Caki2 (cell line): ENCODE data around the gene ANKRD30B. TPM values are rescaled to one million over a fixed set of nuclear protein-coding genes. Genes with fewer than 3 reads are reported as not detected.
"Not testable (repeated sequence)": the region's sequence is repeated elsewhere in the genome, so short reads cannot be mapped to it uniquely, and the experiment has no call there.

ENCODE experiments used
- DNase-seq: peaks from one replicate; pipeline ENCODE4 v3.0.0-alpha.2; 2015; ENCODE audit warnings: low read depth
- in situ Hi-C: cut with HindIII; loops from 2 replicates; pipeline ENCODE4 v1.10.0; 2016; ENCODE audit warnings: low sequenced_read_pairs, low pct_unique_long_range_greater_than_20kb, mixed read lengths
- total RNA-seq: library from RNA; depleted of rRNA; stranded (reverse); fragments of >200 nt; shearing (Covaris generic); gene quantifications from 2 replicates; pipeline ENCODE4 v1.2.3, GENCODE V29; 2014; ENCODE audit warnings: low replicate concordance; rRNA removed

Gene ANKRD30B
- not detected in 2 replicates for total RNA-seq

- in situ Hi-C loops: no loop called here
- DNase-seq: no peak
Observed at GRCh38 chr18:14747513-14748474, at the start of gene ANKRD30B. TSS of gene ANKRD30B (plus strand) at chr18:14748172. CDS start at chr18:14748420, 248 bp downstream.

GRCh38 chr18:14701286-14702040, 46.5 kb upstream of the ANKRD30B start:
- in situ Hi-C loops, DNase-seq: not testable (repeated sequence)

GRCh38 chr18:14709761-14710160, 38.2 kb upstream of the ANKRD30B start:
- not testable (repeated sequence) for DNase-seq

GRCh38 chr18:14721569-14721968, 26.4 kb upstream of the ANKRD30B start:
- in situ Hi-C loops, DNase-seq: not testable (repeated sequence)

More at GRCh38 chr18:14709761-14710160, 38.2 kb upstream of the ANKRD30B start:
- in situ Hi-C loops: not testable (repeated sequence)

GRCh38 chr18:14739056-14739455, 8.9 kb upstream of the ANKRD30B start:
- in situ Hi-C loops: not testable (repeated sequence)
- peak; percentile 10 for DNase-seq

GRCh38 chr18:14746897-14747296, 1.1 kb upstream of the ANKRD30B start:
- in situ Hi-C loops: no loop called here
- DNase-seq: no peak

GRCh38 chr18:14748496-14748895, 524 bp downstream of the ANKRD30B start:
- in situ Hi-C loops: no loop called here
- no peak for DNase-seq

- in situ Hi-C loops, DNase-seq: not testable (repeated sequence)
Observed at GRCh38 chr18:14763566-14763965, 15.6 kb downstream of the ANKRD30B start.

- peak; percentile 18 for DNase-seq
- in situ Hi-C loops: no loop called here
Observed at GRCh38 chr18:14767474-14767873, 19.5 kb downstream of the ANKRD30B start.

GRCh38 chr18:14768241-14768640, 20.3 kb downstream of the ANKRD30B start:
- in situ Hi-C loops: no loop called here
- no peak for DNase-seq

- in situ Hi-C loops: no loop called here
- no peak for DNase-seq
Observed at GRCh38 chr18:14769381-14769780, 21.4 kb downstream of the ANKRD30B start.

- no peak for DNase-seq
Observed at GRCh38 chr18:14776801-14777200, 28.8 kb downstream of the ANKRD30B start.

GRCh38 chr18:14781671-14782070, 33.7 kb downstream of the ANKRD30B start:
- in situ Hi-C loops: no loop called here
- no peak for DNase-seq

More at GRCh38 chr18:14776801-14777200, 28.8 kb downstream of the ANKRD30B start:
- in situ Hi-C loops: no loop called here

GRCh38 chr18:14784133-14784532, 36.2 kb downstream of the ANKRD30B start:
- in situ Hi-C loops: no loop called here
- no peak for DNase-seq

GRCh38 chr18:14796876-14797275, 48.9 kb downstream of the ANKRD30B start:
- in situ Hi-C loops: not testable (repeated sequence)

GRCh38 chr18:14797969-14798764, 50.2 kb downstream of the ANKRD30B start:
- in situ Hi-C loops: not testable (repeated sequence)

More at GRCh38 chr18:14796876-14797275, 48.9 kb downstream of the ANKRD30B start:
- not testable (repeated sequence) for DNase-seq

GRCh38 chr18:14811081-14811480, 63.1 kb downstream of the ANKRD30B start:
- in situ Hi-C loops, DNase-seq: not testable (repeated sequence)

More at GRCh38 chr18:14797969-14798764, 50.2 kb downstream of the ANKRD30B start:
- not testable (repeated sequence) for DNase-seq
